K562 (cell line): ENCODE data around the gene ADRA2A. TPM values are rescaled to one million over a fixed set of nuclear protein-coding genes. Genes with fewer than 3 reads are reported as not detected.

Source experiments
- ATAC-seq: fragments of 200-7000 bp; cut with Tn5 transposase; 3 replicates; pipeline ENCODE4 v1.9.1; 2020; ENCODE audit warnings: moderate library complexity
- BruUV-seq: library from RNA; stranded (reverse); fragments of 400-500 nt; replicated peaks from 2 replicates; lab custom pipeline; 2021; lab: Mats Ljungman, UMichigan
- CTCF ChIA-PET: fragments of 300-600 bp; formaldehyde crosslinking; extraction: SDS; loops from one replicate; lab custom pipeline; 2021; ENCODE audit warnings: low intra/inter-chr PET ratio; lab: Yijun Ruan, JAX
- POLR2A ChIA-PET: fragments of 300-600, 350-650 bp; sonication (Branson Sonifier 250); formaldehyde crosslinking; extraction: SDS; loops from one replicate; lab custom pipeline; 2021; ENCODE audit warnings: antibody characterized with exemption, inconsistent platforms; lab: Yijun Ruan, JAX
- DNase-seq, 4 experiments: peaks; one replicate each; pipeline versions ENCODE4 v3.0.0 to v3.0.0-alpha.2; 2011 to 2018; ENCODE audit warnings: low spot score in 3 of 4, mixed read lengths in 3 of 4; ENCODE audit errors: extremely low read depth in 1 of 4
- FAIRE-seq: peaks from 2 replicates; lab custom pipeline; 2011; peaks lifted over from hg19 to GRCh38; lab: Jason Lieb, UNC
- H2AFZ ChIP-seq: 2 replicates; pipeline ENCODE4 v1.6.0; 2011; ENCODE audit warnings: low read depth, low read length, control low read depth, inconsistent platforms
- H3K27ac ChIP-seq: fragments of 200-600 bp; 3 replicates; pipeline ENCODE4 v1.8.0; 2011; ENCODE audit warnings: low read depth, mild to moderate bottlenecking, control low read depth, inconsistent platforms, low read length, moderate library complexity, mixed read lengths; ENCODE audit errors: extremely low read depth
- H3K27me3 ChIP-seq, 2 experiments: fragments of 300-600 bp in 1 of 2; 2 replicates in 1 of 2; 3 replicates in 1 of 2; pipeline versions ENCODE4 v1.6.0 to v1.8.0; 2011; ENCODE audit warnings: inconsistent platforms in 2 of 2, low read length in 2 of 2, mild to moderate bottlenecking in 1 of 2, mixed read lengths in 1 of 2, moderate library complexity in 1 of 2; ENCODE audit not compliant: control insufficient read depth in 2 of 2, insufficient read depth in 2 of 2
- H3K36me3 ChIP-seq: fragments of 300-600 bp; 3 replicates; pipeline ENCODE4 v1.8.0; 2011; ENCODE audit warnings: mild to moderate bottlenecking, low read length, inconsistent platforms; ENCODE audit not compliant: control insufficient read depth, insufficient read depth
- H3K4me1 ChIP-seq, 2 experiments: fragments of 200-600 bp in 1 of 2; replicated peaks in 1 of 2; 2 replicates in 1 of 2; 3 replicates in 1 of 2; pipeline versions ENCODE4 v1.5.1 to v1.8.0; 2011; ENCODE audit warnings: inconsistent platforms in 2 of 2, low read length in 2 of 2, mild to moderate bottlenecking in 1 of 2, mixed read lengths in 1 of 2, moderate library complexity in 1 of 2; ENCODE audit not compliant: control insufficient read depth in 2 of 2, insufficient read depth in 2 of 2
- H3K4me2 ChIP-seq: 2 replicates; pipeline ENCODE4 v1.6.1; 2011; ENCODE audit warnings: low read length, control low read depth, inconsistent platforms, mixed read lengths; ENCODE audit not compliant: insufficient read depth
- H3K4me3 ChIP-seq: fragments of 200-600 bp; sonication (generic), shearing (Covaris generic); 2 replicates; pipeline ENCODE4 v1.5.1; 2016; ENCODE audit warnings: control low read depth, inconsistent platforms
- H3K79me2 ChIP-seq: fragments of 200-600 bp; 3 replicates; pipeline ENCODE4 v1.8.0; 2011; ENCODE audit warnings: low read length, inconsistent platforms; ENCODE audit not compliant: control insufficient read depth, insufficient read depth
- H3K9ac ChIP-seq, 2 experiments: 2 replicates each; pipeline versions ENCODE4 v1.6.0 to v1.6.1; 2011; ENCODE audit warnings: low read depth in 2 of 2, low read length in 2 of 2, control low read depth in 1 of 2, inconsistent platforms in 1 of 2, mild to moderate bottlenecking in 1 of 2, mixed read lengths in 1 of 2; ENCODE audit not compliant: insufficient read depth in 1 of 2
- H3K9me1 ChIP-seq: one replicate; pipeline ENCODE4 v1.6.0; 2011; ENCODE audit warnings: inconsistent platforms, mild to moderate bottlenecking, low read length, moderate library complexity; ENCODE audit not compliant: control insufficient read depth, insufficient read depth
- H3K9me3 ChIP-seq: replicated peaks from 2 replicates; pipeline ENCODE4 v1.5.1; 2011; ENCODE audit warnings: low read depth, low read length, inconsistent platforms; ENCODE audit not compliant: control insufficient read depth, insufficient read depth
- H4K20me1 ChIP-seq: replicated peaks from 2 replicates; pipeline ENCODE4 v1.6.1; 2011; ENCODE audit warnings: low read length, inconsistent platforms, mixed read lengths; ENCODE audit not compliant: control insufficient read depth, insufficient read depth
- CBX5 ChIP-seq: IDR thresholded peaks from 2 replicates; pipeline ENCODE4 v1.6.1; 2014; ENCODE audit warnings: low read depth, borderline replicate concordance
- CC2D1A ChIP-seq: fragments of 450-650 bp; IDR thresholded peaks from 2 replicates; pipeline ENCODE4 v1.6.1; 2017; ENCODE audit warnings: mild to moderate bottlenecking
- DMBX1 ChIP-seq: fragments of 250-450 bp; sonication (Bioruptor Pico); IDR thresholded peaks from 2 replicates; pipeline ENCODE4 v1.8.0; 2022; ENCODE audit warnings: inconsistent platforms, mild to moderate bottlenecking, moderate library complexity, borderline replicate concordance
- HCFC1 ChIP-seq: IDR thresholded peaks from 2 replicates; pipeline ENCODE4 v1.6.1; 2012; ENCODE audit warnings: low read depth, low read length, improper control_type of control experiment
- MECOM ChIP-seq: fragments of 250-450 bp; sonication (Bioruptor Pico); IDR thresholded peaks from 2 replicates; pipeline ENCODE4 v1.8.0; 2022; ENCODE audit warnings: inconsistent platforms
- PTRF ChIP-seq: fragments of 450-650 bp; IDR thresholded peaks from 2 replicates; pipeline ENCODE4 v1.6.1; 2016; ENCODE audit warnings: mild to moderate bottlenecking, missing genetic modification characterization, missing compliant biosample characterization
- PURB ChIP-seq: sonication (generic); formaldehyde crosslinking; IDR thresholded peaks from 2 replicates; pipeline ENCODE4 v1.9.0; 2021; ENCODE audit warnings: low read depth, mild to moderate bottlenecking, missing genetic modification reagents
- SMC3 ChIP-seq: conservative IDR thresholded peaks from 2 replicates; pipeline ENCODE4 v1.6.1; 2011; ENCODE audit warnings: low read depth, low read length, improper control_type of control experiment; ENCODE audit not compliant: insufficient read depth
- ZNF23 ChIP-seq: fragments of 250-450 bp; sonication (Bioruptor Pico); IDR thresholded peaks from 2 replicates; pipeline ENCODE4 v1.4.0; 2020; ENCODE audit warnings: mild to moderate bottlenecking
- ZNF696 ChIP-seq: fragments of 250-450 bp; sonication (Bioruptor Pico); conservative IDR thresholded peaks from 2 replicates; pipeline ENCODE4 v1.4.0; 2020; ENCODE audit warnings: mild to moderate bottlenecking, moderate library complexity
- ZNF766 ChIP-seq: fragments of 200-800 bp; sonication (Bioruptor generic); conservative IDR thresholded peaks from 2 replicates; pipeline ENCODE4 v1.6.1; 2016; ENCODE audit warnings: missing genetic modification characterization, missing compliant biosample characterization
- WGBS: fragments of 100-300 bp; shearing (Covaris generic); methylation state at CpG from one replicate; pipeline ENCODE4 v1.1.6; 2016; ENCODE audit warnings: low coverage, mixed read lengths; ENCODE audit not compliant: insufficient coverage; ENCODE audit errors: missing lambda C conversion rate; 5-methylcytosine and 5-hydroxymethylcytosine counted together
- in situ Hi-C: fragments of 300-500 bp; cut with MboI; formaldehyde crosslinking; loops from 4 replicates; pipeline ENCODE4 v1.15.0; 2018; ENCODE audit warnings: inconsistent platforms, mixed read lengths
- intact Hi-C: fragments of 100-400 bp; cut with micrococcal nuclease; formaldehyde crosslinking; loops from 2 replicates; pipeline ENCODE4 v1.14.2; 2022
- polyA plus RNA-seq, 8 experiments: library from polyadenylated mRNA; depleted of rRNA in 4 of 8; stranded (reverse) in 5 of 8; unstranded in 3 of 8; fragments of >200 nt; fragmentation: Nextera tagmentation in 2 of 8; fragmentation: Illumina TruSeq in 1 of 8; extraction: Ambion mirVana in 2 of 8; extraction: Trizol in 1 of 8; gene quantifications; 2 replicates each; pipeline versions ENCODE4 v1.2.1 to v1.2.3, GENCODE V29; 2011 to 2014; ENCODE audit warnings: inconsistent platforms in 1 of 8, missing spikeins in 1 of 8
- total RNA-seq, 7 experiments: library from RNA; depleted of rRNA in 6 of 7; stranded (reverse); fragments of >200 nt in 6 of 7; fragmentation: Illumina TruSeq in 2 of 7; extraction: Trizol in 2 of 7; gene quantifications; 2 replicates each; pipeline versions ENCODE4 v1.2.1 to v1.2.3, GENCODE V29; 2011 to 2021; ENCODE audit warnings: low replicate concordance in 1 of 7
- TF ChIP-seq, protein P1 (sequence below): fragments of 450-650 bp; IDR thresholded peaks from 2 replicates; pipeline ENCODE4 v1.6.1; 2017; ENCODE audit warnings: mild to moderate bottlenecking, moderate library complexity

Gene ADRA2A
- total and polyA plus RNA-seq, 9 of the 15 experiments (the other 6 are each of a cell fraction or from before 2014, with no cell fraction given) = not detected

DNA sequence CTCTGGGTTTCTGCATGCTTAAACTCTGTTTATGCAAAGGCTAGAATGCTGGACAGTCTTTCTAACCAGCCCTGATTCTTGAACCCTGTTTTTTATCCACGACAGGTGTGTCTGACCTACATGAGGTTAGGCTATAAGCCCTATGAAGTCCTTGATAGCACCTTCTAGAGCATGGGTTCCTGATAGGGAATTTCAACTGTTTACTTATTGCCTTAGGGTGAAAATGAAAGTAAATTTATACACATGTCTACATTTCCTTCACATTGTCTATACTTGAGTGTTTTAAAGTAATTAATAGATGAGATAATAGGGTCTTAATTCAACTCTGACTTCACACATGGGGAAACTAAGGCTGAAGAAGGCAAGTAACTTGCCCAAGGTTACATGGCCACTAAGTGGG, 35.5 kb downstream of the ADRA2A start (continued):
- TF ChIP-seq DMBX1 (CRISPR knock-in tag) (no peak), CC2D1A (no peak), MECOM (CRISPR knock-in tag) (no peak), ZNF696 (CRISPR knock-in tag) (no peak)

DNA sequence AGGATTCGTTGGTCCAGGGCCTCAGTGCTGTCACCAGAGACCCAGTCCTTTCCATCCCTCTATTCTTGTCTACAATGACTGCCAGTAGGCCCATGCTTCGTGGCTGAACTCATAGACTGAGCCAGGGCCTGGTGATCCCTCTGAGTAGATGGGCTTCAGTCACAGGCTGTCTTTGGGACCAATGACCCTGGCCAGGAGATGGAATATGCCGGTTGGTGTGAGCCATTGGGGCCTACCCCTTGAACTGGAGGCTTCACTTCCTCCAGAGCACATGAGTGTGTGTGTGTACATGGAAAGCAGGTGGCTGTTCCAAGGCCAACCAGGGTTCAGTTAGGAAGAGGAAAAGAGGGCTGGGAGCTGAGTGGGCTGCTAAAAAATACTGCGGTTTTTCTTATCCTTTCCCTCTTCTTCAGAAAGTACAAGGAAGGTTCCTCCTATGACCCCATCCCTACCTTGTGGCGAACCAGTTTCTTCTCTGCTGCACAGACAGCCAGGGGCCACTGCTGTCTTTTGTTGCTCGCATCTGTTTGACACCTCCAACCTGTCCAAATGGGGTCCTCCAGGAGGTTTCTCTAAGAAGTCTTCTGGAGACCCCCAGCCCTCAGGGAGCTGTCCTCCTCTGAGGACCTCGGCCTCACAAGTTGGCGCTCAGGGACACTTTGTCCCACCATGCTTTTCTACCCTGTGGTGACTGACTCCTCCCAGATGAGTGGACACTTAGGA, 36.6 kb downstream of the ADRA2A start:
- Histone ChIP-seq H3K4me2 (no peak overlapping the region), H3K9me3 (no peaks in the 10 kb centered on the region), H3K9me1 (no peaks in the 10 kb centered on the region), H3K36me3 (no peaks in the 10 kb centered on the region), H3K4me1 (no peaks in the 10 kb centered on the region), H3K27me3 (peaks cover 0 to 22% of the 10 kb centered on the region in 2 experiments; a peak in 2 of 5 replicates), H3K9ac (no peak overlapping the region), H3K4me3 (no peak overlapping the region), H3K27ac (no peak overlapping the region), H3K79me2 (no peaks in the 10 kb centered on the region), H2AFZ (no peak overlapping the region), H4K20me1 (no peaks in the 10 kb centered on the region)
- intact Hi-C loops (no loop called here), in situ Hi-C loops (no loop called here)
- ATAC-seq (no peak), FAIRE-seq (no peak), DNase-seq (no peak)
- ChIA-PET POLR2A (no interaction called here), CTCF (no interaction called here)
- no TSS peak for BruUV-seq
- TF ChIP-seq PTRF (no peak), SMC3 (no peak), PURB (CRISPR knock-in tag) (no peak), HCFC1 (no peak), CBX5 (no peak), ZNF23 (no peak), ZNF766 (CRISPR knock-in tag) (no peak)
- TF ChIP-seq, protein P1, sequence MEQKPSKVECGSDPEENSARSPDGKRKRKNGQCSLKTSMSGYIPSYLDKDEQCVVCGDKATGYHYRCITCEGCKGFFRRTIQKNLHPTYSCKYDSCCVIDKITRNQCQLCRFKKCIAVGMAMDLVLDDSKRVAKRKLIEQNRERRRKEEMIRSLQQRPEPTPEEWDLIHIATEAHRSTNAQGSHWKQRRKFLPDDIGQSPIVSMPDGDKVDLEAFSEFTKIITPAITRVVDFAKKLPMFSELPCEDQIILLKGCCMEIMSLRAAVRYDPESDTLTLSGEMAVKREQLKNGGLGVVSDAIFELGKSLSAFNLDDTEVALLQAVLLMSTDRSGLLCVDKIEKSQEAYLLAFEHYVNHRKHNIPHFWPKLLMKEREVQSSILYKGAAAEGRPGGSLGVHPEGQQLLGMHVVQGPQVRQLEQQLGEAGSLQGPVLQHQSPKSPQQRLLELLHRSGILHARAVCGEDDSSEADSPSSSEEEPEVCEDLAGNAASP = no peak
- WGBS = 4% methylated on average over 7 of the region's 8 CpGs
